Measurements from ENCODE around the gene ANKS1A.

- TF ChIP-seq CTCF (IDR thresholded peaks at IDR 0.05) = no peak
- no peak for TF ChIP-seq EZH2phosphoT487 (IDR thresholded peaks at IDR 0.05)
Observed at GRCh38 chr6:34871853-34872252, 17.2 kb upstream of the ANKS1A start.

Measured in neural progenitor cell (in vitro differentiated cells).